Esophagus squamous epithelium (tissue), 5 donors: ENCODE results near the gene MORN1. TPM values are rescaled to one million over a fixed set of nuclear protein-coding genes. Genes with fewer than 3 reads are reported as not detected.

ENCODE experiments used
- DNase-seq: peaks from one replicate; lab custom pipeline; 2025; lab: John Stamatoyannopoulos, UW
- H3K27ac ChIP-seq, 4 donors: fragments of 200-600 bp; sonication (generic); one replicate each; pipeline ENCODE4 v1.5.1; 2016 to 2019; ENCODE audit warnings: mild to moderate bottlenecking in 1 of 4
- H3K27me3 ChIP-seq, 4 donors: fragments of 200-600 bp; sonication (generic); 1 replicate in 3 of 4; 2 replicates in 1 of 4; pipeline versions ENCODE4 v1.5.1 to v1.6.0; 2017 to 2021; ENCODE audit warnings: antibody characterized with exemption in 1 of 4
- H3K36me3 ChIP-seq, 3 donors: fragments of 200-600 bp; sonication (generic); one replicate each; pipeline ENCODE4 v1.5.1; 2016 to 2019
- H3K4me1 ChIP-seq, 3 donors: fragments of 200-600 bp; sonication (generic); one replicate each; pipeline ENCODE4 v1.5.1; 2017 to 2019
- H3K4me3 ChIP-seq, 4 donors: fragments of 200-600 bp; sonication (generic); 1 replicate in 3 of 4; 2 replicates in 1 of 4; pipeline ENCODE4 v1.5.1; 2016 to 2019; ENCODE audit warnings: mild to moderate bottlenecking in 2 of 4, moderate library complexity in 1 of 4
- H3K9me3 ChIP-seq, 3 donors: fragments of 200-600 bp; sonication (generic); one replicate each; pipeline ENCODE4 v1.5.1; 2016 to 2019
- CTCF ChIP-seq, 6 experiments: fragments of 450-650 bp in 4 of 6; fragments of 200-600 bp in 2 of 6; sonication (generic) in 2 of 6; IDR thresholded peaks; one replicate each; pipeline ENCODE4 v1.5.1; 2016 to 2019; ENCODE audit warnings: antibody characterized with exemption in 6 of 6, mild to moderate bottlenecking in 4 of 6, moderate library complexity in 4 of 6
- POLR2A ChIP-seq, 4 donors: fragments of 450-650 bp; IDR thresholded peaks; one replicate each; pipeline ENCODE4 v1.6.1; 2017; ENCODE audit warnings: antibody characterized with exemption in 4 of 4, mild to moderate bottlenecking in 4 of 4, moderate library complexity in 3 of 4
- WGBS, 2 donors: methylation state at CpG; one replicate each; pipeline ENCODE4 v1.1.5; 2018; 5-methylcytosine and 5-hydroxymethylcytosine counted together
- intact Hi-C: fragments of 100-400 bp; cut with DNase I; formaldehyde crosslinking; loops from one replicate; pipeline ENCODE4 v1.15.0; 2022
- total RNA-seq, 4 donors: library from RNA; depleted of rRNA; stranded (reverse); fragments of >200 nt; gene quantifications; one replicate each; pipeline ENCODE4 v1.1.0, GENCODE V29; 2016
- donor health status: DM: yes; HTN: yes; CAD: no.

MORN1 gene
- total RNA-seq, 4 donors from 2014 or later = 6.7 to 10.8 (median 7.0) TPM

- 48 to 63% methylated on average over 1 to 9 of the region's 10 CpGs for WGBS, 2 donors
- H3K9me3 ChIP-seq = no peaks in the 10 kb centered on the region
- TF ChIP-seq POLR2A (IDR thresholded peaks at IDR 0.05) = no peak
- no peak for TF ChIP-seq CTCF (IDR thresholded peaks at IDR 0.05)
- peaks cover 0 to 20% (median 0%) of the 10 kb centered on the region in 4 donors for H3K27me3 ChIP-seq
- DNase-seq = no peak
- H3K4me1 ChIP-seq = peaks cover 12 to 18% (median 15%) of the 10 kb centered on the region in 3 donors
- H3K27ac ChIP-seq = no peak overlapping the region
- intact Hi-C loops = no loop called here
- H3K36me3 ChIP-seq = no peaks in the 10 kb centered on the region
- H3K4me3 ChIP-seq = no peak overlapping the region
These were observed 40.9 kb downstream of the MORN1 start for GRCh38 chr1:2350501-2350900.

DNA sequence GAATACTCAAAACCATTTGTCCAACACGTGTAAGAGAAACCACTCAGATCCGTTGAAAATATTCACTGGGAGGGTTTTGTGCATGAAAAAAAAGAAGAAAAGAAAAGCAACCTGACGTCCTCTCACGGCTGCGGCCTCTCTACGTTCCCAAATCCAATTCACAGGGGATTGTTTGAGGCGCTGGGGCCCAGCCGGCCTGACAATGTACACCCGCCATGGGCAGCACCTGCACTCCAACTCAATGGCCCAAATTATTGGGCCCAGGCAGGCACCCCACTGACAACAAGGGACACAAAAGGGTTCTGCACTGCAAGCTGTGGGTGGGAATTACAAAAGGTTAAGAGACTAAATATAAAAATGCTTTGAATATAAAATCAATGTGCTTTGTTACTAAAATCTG, 41.5 kb downstream of the MORN1 start:
- Histone ChIP-seq H3K4me3 (no peak overlapping the region), H3K27ac (no peak overlapping the region), H3K4me1 (peaks cover 12 to 19% (median 15%) of the 10 kb centered on the region in 3 donors), H3K36me3 (no peaks in the 10 kb centered on the region), H3K27me3 (peaks cover 0 to 25% (median 0%) of the 10 kb centered on the region in 4 donors), H3K9me3 (no peaks in the 10 kb centered on the region)
- intact Hi-C loops = no loop called here
- WGBS, 2 donors = 80 to 84% methylated on average over 9 of the region's 9 CpGs
- TF ChIP-seq CTCF (IDR thresholded peaks at IDR 0.05) (no peak), POLR2A (IDR thresholded peaks at IDR 0.05) (no peak)
- DNase-seq = no peak

GRCh38 chr1:2348346-2349325, 42.7 kb downstream of the MORN1 start:
- no peak for DNase-seq

GRCh38 chr1:2347896-2348295, 43.5 kb downstream of the MORN1 start:
- no peak for TF ChIP-seq POLR2A (IDR thresholded peaks at IDR 0.05)
- no peak for TF ChIP-seq CTCF (IDR thresholded peaks at IDR 0.05)
- peaks cover 0 to 31% (median 0%) of the 10 kb centered on the region in 4 donors for H3K27me3 ChIP-seq
- 85 to 100% methylated on average over 2 to 12 of the region's 23 CpGs for WGBS, 2 donors
- no peak overlapping the region for H3K27ac ChIP-seq
- H3K4me1 ChIP-seq = peaks cover 6 to 18% (median 6%) of the 10 kb centered on the region in 3 donors
- H3K4me3 ChIP-seq = no peak overlapping the region
- H3K9me3 ChIP-seq = no peaks in the 10 kb centered on the region
- intact Hi-C loops = no loop called here
- no peak for DNase-seq
- H3K36me3 ChIP-seq = no peaks in the 10 kb centered on the region

More at GRCh38 chr1:2348346-2349325, 42.7 kb downstream of the MORN1 start:
- H3K4me1 ChIP-seq = peaks cover 12 to 25% (median 14%) of the 10 kb centered on the region in 3 donors
- H3K4me3 ChIP-seq = no peak overlapping the region
- peaks cover 0 to 31% (median 0%) of the 10 kb centered on the region in 4 donors for H3K27me3 ChIP-seq
- no peaks in the 10 kb centered on the region for H3K9me3 ChIP-seq
- intact Hi-C loops = no loop called here
- whole genome bisulfite sequencing, 2 donors = 90 to 93% methylated on average over 2 to 27 of the region's 59 CpGs
- TF ChIP-seq POLR2A (IDR thresholded peaks at IDR 0.05) (no peak), CTCF (IDR thresholded peaks at IDR 0.05) (no peak)
- no peaks in the 10 kb centered on the region for H3K36me3 ChIP-seq
- H3K27ac ChIP-seq = no peak overlapping the region

- Histone ChIP-seq H3K4me3 (no peak overlapping the region), H3K27ac (no peak overlapping the region), H3K27me3 (peaks cover 0 to 31% (median 0%) of the 10 kb centered on the region in 4 donors), H3K4me1 (peaks cover 1 to 13% (median 1%) of the 10 kb centered on the region in 3 donors), H3K36me3 (no peaks in the 10 kb centered on the region), H3K9me3 (no peaks in the 10 kb centered on the region)
- WGBS, 2 donors = 71% methylated on average over 4 of the region's 13 CpGs; no CpG with 5 or more reads in 1 of the 2 donors
- TF ChIP-seq POLR2A (IDR thresholded peaks at IDR 0.05) (no peak), CTCF (IDR thresholded peaks at IDR 0.05) (no peak)
- no peak for DNase-seq
- intact Hi-C loops = no loop called here
These were observed 44.0 kb downstream of the MORN1 start for GRCh38 chr1:2347409-2347785.
